BLaER1 treated with 17β-estradiol and CSF1 and Interleukin-3, amounts not matched to agents 10 nM and 100 nM (cell line): ENCODE data around the gene GPX7.

Experiments
- H3K27ac ChIP-seq, 11 experiments: shearing (Covaris generic); formaldehyde crosslinking; 2 replicates each; pipeline ENCODE4 v1.8.1; 2022
- H3K27me3 ChIP-seq, 11 experiments: shearing (Covaris generic); formaldehyde crosslinking; 2 replicates each; pipeline ENCODE4 v1.8.1; 2022
- H3K36me3 ChIP-seq, 11 experiments: shearing (Covaris generic); formaldehyde crosslinking; 2 replicates each; pipeline ENCODE4 v1.8.1; 2022
- H3K4me1 ChIP-seq, 10 experiments: shearing (Covaris generic); formaldehyde crosslinking; 2 replicates each; pipeline ENCODE4 v1.8.1; 2022
- H3K4me2 ChIP-seq, 11 experiments: shearing (Covaris generic); formaldehyde crosslinking; 2 replicates each; pipeline ENCODE4 v1.8.1; 2022
- H3K4me3 ChIP-seq, 10 experiments: shearing (Covaris generic); formaldehyde crosslinking; 2 replicates each; pipeline ENCODE4 v1.8.1; 2022
- H3K9ac ChIP-seq, 11 experiments: shearing (Covaris generic); formaldehyde crosslinking; 2 replicates each; pipeline ENCODE4 v1.8.1; 2022
- H3K9me3 ChIP-seq, 11 experiments: shearing (Covaris generic); formaldehyde crosslinking; replicated peaks in 1 of 11; 2 replicates each; pipeline ENCODE4 v1.8.1; 2022
- H4K20me1 ChIP-seq, 11 experiments: shearing (Covaris generic); formaldehyde crosslinking; 2 replicates each; pipeline ENCODE4 v1.8.1; 2022
- Cebpa-rat ChIP-seq, 11 experiments: shearing (Covaris generic); IDR thresholded peaks; 2 replicates each; pipeline ENCODE4 v1.8.1; 2022

Gene GPX7

DNA sequence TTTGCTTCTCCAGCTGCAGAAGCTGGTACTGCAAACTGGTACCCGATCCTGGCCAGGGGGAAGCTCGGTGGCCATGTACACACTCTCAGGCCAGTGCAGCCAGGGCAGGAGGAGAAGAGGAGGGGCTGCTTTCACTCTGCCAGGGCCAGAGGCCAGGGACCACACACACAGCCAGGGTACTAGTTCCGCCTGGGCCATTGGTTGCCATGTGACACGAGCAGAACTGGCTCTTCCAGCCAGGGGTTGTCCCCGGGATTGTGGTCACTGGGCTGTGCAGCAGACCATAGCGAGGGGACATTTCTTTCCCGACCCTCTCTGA lies 27.1 kb downstream of the GPX7 start:
- H3K36me3 ChIP-seq = peaks cover 0 to 8% (median 1%) of the 10 kb centered on the region in 11 experiments; a peak in 10 of 22 replicates
- no peaks in the 10 kb centered on the region for H4K20me1 ChIP-seq
- H3K4me1 ChIP-seq = peaks cover 32 to 87% (median 73%) of the 10 kb centered on the region in 10 experiments
- H3K27ac ChIP-seq = peak overlapping the region in 7 of 11 experiments; percentile 7 to 55 (median 28); a peak in 12 of 22 replicates
- TF ChIP-seq Cebpa-rat (IDR thresholded peaks at IDR 0.05) = no peak
- H3K4me3 ChIP-seq = no peak overlapping the region; a peak in 1 of 20 replicates
- peak overlapping the region in 6 of 11 experiments; percentile 1 to 45 (median 26); a peak in 7 of 22 replicates for H3K9ac ChIP-seq
- H3K9me3 ChIP-seq = peaks cover 0 to 2% (median 1%) of the 10 kb centered on the region in 11 experiments; a peak in 12 of 22 replicates
- H3K27me3 ChIP-seq = peaks cover 0 to 24% (median 0%) of the 10 kb centered on the region in 11 experiments; a peak in 5 of 22 replicates
- H3K4me2 ChIP-seq = peak overlapping the region; percentile 22 to 87 (median 65)

DNA sequence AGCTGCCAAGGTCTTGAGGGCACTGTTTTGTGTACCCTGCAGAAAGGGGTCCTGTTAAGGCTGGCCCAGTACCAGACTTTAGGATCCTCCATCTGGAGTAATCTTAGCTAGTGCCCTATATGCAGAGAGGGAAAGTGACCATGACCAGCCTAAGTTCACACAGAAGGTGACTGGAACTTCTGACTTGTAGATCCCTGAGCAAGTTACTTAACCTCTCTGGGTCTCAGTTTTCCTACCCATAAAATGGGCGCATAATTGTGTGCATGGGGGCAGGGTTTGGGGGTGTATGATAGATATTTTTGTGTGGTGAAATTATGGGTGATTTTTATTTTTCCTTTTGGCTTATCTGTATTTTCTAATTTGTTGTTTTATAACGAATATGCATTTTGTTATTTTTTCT lies 27.5 kb downstream of the GPX7 start:
- peaks cover 32 to 90% (median 77%) of the 10 kb centered on the region in 10 experiments for H3K4me1 ChIP-seq
- peak overlapping the region in 4 of 11 experiments; percentile 12 to 45 (median 42); a peak in 7 of 22 replicates for H3K9ac ChIP-seq
- H3K4me2 ChIP-seq = peak overlapping the region; percentile 22 to 87 (median 65)
- no peak for TF ChIP-seq Cebpa-rat (IDR thresholded peaks at IDR 0.05)
- H3K9me3 ChIP-seq = no peaks in the 10 kb centered on the region
- H3K36me3 ChIP-seq = peaks cover 0 to 5% (median 0%) of the 10 kb centered on the region in 11 experiments; a peak in 6 of 22 replicates
- peaks cover 0 to 24% (median 0%) of the 10 kb centered on the region in 11 experiments; a peak in 5 of 22 replicates for H3K27me3 ChIP-seq
- H3K27ac ChIP-seq = peak overlapping the region in 6 of 11 experiments; percentile 7 to 55 (median 36); a peak in 10 of 22 replicates
- H4K20me1 ChIP-seq = no peaks in the 10 kb centered on the region
- H3K4me3 ChIP-seq = no peak overlapping the region

DNA sequence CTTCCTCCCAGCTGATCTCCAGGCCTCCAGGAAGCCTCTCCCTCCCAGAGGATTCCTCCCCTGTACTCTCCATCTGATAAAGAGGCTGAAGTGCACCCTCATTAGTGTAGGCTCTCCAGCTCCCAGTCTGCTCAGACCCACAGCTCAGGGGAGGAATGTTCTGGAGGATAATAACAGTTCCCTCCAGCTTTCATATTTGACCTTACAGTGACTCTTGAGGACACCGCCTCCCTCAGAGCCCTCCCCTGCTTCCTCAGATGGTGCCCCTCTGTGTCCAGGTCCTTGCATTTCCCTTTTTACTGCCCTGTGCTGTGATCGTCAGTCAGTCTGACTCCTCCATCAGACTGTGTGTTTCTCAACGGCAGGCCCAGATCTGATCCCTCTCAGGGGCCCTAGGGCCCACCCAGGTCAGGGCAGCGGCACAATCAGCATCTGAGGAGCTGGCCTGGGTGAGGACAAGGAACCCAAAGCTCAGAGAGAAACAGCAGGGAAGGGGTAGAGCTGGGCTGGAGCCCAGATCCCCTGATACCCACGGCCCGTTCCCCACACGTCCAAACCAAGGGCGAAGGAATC lies 29.7 kb downstream of the GPX7 start:
- H3K4me1 ChIP-seq = peaks cover 37 to 97% (median 91%) of the 10 kb centered on the region in 10 experiments

DNA sequence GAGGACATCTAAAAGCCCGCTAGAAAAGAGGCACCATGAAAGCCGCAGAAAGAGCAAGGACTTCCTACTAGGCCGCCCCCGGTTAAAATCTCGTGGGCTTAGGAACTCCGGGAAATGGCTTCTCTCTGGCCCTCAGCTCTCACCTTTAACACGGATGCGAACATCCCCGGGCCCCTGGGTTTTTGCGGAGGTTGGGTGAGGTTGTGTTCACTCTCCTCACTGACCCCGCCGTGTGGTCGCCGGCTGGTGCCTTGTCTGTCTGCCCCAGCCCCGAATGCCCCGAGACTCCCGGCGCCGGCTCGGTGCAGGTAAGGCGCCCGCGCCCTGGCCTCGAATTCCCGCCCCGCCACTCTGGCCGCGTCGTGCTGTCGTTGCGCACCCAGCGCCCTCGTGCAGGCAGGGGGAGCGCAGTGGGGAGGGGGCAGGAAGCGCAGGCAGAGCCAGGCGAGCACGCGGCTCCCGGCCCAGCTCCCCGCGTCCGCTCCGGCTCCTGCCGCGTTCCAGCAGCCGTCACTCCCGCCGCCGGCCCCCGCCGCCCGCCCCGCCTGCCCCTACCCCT lies 30.6 kb downstream of the GPX7 start, which contains the start of gene SHISAL2A:
SHISAL2A (plus strand) TSS at position 437 of the 559 bp plus-strand sequence. CDS start 326 bp downstream, outside the sequence.
- H3K9ac ChIP-seq = peak within 1 kb of the TSS; percentile 66 to 97 (median 89)
- H3K4me1 ChIP-seq = peaks cover 46 to 94% (median 89%) of the 10 kb centered on the region in 10 experiments
- H3K36me3 ChIP-seq = peaks cover 0 to 5% (median 0%) of the 10 kb centered on the region in 11 experiments; a peak in 3 of 22 replicates
- TF ChIP-seq Cebpa-rat (IDR thresholded peaks at IDR 0.05) = no peak
- H4K20me1 ChIP-seq = no peaks in the 10 kb centered on the region
- no peaks in the 10 kb centered on the region for H3K9me3 ChIP-seq
- peak within 1 kb of the TSS in 10 of 11 experiments; percentile 51 to 99 (median 96); a peak in 19 of 22 replicates for H3K27ac ChIP-seq
- H3K4me2 ChIP-seq = peak within 1 kb of the TSS; percentile 81 to 96 (median 93)
- peaks cover 0 to 24% (median 0%) of the 10 kb centered on the region in 11 experiments; a peak in 5 of 22 replicates for H3K27me3 ChIP-seq
- peak within 1 kb of the TSS; percentile 47 to 71 (median 63) for H3K4me3 ChIP-seq

More for the DNA sequence above, 29.7 kb downstream of the GPX7 start:
- H3K36me3 ChIP-seq = peaks cover 0 to 5% (median 0%) of the 10 kb centered on the region in 11 experiments; a peak in 3 of 22 replicates
- H4K20me1 ChIP-seq = no peaks in the 10 kb centered on the region
- peaks cover 0 to 24% (median 0%) of the 10 kb centered on the region in 11 experiments; a peak in 5 of 22 replicates for H3K27me3 ChIP-seq
- no peak for TF ChIP-seq Cebpa-rat (IDR thresholded peaks at IDR 0.05)
- H3K4me2 ChIP-seq = peak overlapping the region; percentile 81 to 96 (median 93)
- H3K27ac ChIP-seq = peak overlapping the region in 9 of 11 experiments; percentile 80 to 99 (median 97); a peak in 18 of 22 replicates
- H3K9ac ChIP-seq = peak overlapping the region in 9 of 11 experiments; percentile 67 to 97 (median 89); a peak in 17 of 22 replicates
- H3K9me3 ChIP-seq = no peaks in the 10 kb centered on the region
- peak overlapping the region in 7 of 10 experiments; percentile 59 to 71 (median 64); a peak in 13 of 20 replicates for H3K4me3 ChIP-seq

DNA sequence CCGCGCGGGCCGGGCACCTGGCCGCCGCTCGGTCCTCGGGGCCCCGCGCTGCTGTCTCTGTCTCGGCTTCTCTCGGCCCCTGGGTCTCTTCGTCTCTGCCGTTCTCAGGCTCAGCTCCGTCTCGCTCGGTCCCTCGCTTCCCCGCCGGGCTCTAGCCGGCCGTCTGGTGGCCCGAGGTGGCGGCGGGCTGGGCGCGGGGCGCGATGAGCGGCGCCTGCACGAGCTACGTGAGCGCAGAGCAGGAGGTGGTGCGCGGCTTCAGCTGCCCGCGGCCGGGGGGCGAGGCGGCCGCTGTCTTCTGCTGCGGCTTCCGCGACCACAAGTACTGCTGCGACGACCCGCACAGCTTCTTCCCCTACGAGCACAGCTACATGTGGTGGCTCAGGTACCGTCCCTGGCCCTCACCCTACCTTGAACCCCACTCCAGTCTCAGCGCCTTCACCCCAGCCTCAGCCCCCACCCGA lies 31.2 kb downstream of the GPX7 start:
- Histone ChIP-seq H3K9ac (peak overlapping the region; percentile 66 to 97 (median 89); a peak in 20 of 22 replicates), H3K27me3 (peaks cover 0 to 24% (median 0%) of the 10 kb centered on the region in 11 experiments; a peak in 5 of 22 replicates), H4K20me1 (no peaks in the 10 kb centered on the region), H3K9me3 (no peaks in the 10 kb centered on the region), H3K36me3 (peaks cover 0 to 5% (median 0%) of the 10 kb centered on the region in 11 experiments; a peak in 4 of 22 replicates), H3K4me2 (peak overlapping the region; percentile 81 to 96 (median 93)), H3K27ac (peak overlapping the region in 10 of 11 experiments; percentile 51 to 99 (median 96); a peak in 19 of 22 replicates), H3K4me3 (peak overlapping the region; percentile 47 to 71 (median 63)), H3K4me1 (peaks cover 49 to 94% (median 89%) of the 10 kb centered on the region in 10 experiments)
- no peak for TF ChIP-seq Cebpa-rat (IDR thresholded peaks at IDR 0.05)

DNA sequence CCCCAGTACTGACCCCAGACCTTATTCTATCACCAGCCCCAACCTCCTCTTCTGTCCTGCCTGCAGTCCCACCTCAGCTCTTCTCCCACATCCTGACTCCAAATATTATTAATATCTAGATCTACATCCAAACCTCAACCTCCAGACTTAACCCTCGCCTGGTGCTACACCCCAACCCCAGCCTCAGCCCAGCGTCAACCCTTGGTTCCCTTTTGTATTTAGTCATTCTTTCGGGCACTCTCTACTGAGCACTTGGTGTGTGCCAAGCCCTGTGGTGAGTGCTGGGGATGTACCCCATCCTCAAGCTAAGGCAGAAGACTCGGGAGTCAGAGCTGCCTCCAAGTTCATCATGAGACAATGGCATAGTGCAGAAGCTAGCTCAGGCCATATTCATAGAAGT lies 31.9 kb downstream of the GPX7 start:
- Histone ChIP-seq H4K20me1 (no peaks in the 10 kb centered on the region), H3K4me1 (peaks cover 47 to 94% (median 91%) of the 10 kb centered on the region in 10 experiments), H3K27ac (peak overlapping the region in 8 of 11 experiments; percentile 92 to 99 (median 98); a peak in 16 of 22 replicates), H3K27me3 (peaks cover 0 to 24% (median 0%) of the 10 kb centered on the region in 11 experiments; a peak in 5 of 22 replicates), H3K9me3 (peaks cover 0 to 6% (median 0%) of the 10 kb centered on the region in 11 experiments; a peak in 1 of 22 replicates), H3K4me3 (peak overlapping the region in 8 of 10 experiments; percentile 59 to 71 (median 64); a peak in 16 of 20 replicates), H3K36me3 (peaks cover 0 to 10% (median 0%) of the 10 kb centered on the region in 11 experiments; a peak in 4 of 22 replicates), H3K4me2 (peak overlapping the region in 10 of 11 experiments; percentile 81 to 96 (median 93); a peak in 19 of 22 replicates), H3K9ac (peak overlapping the region in 9 of 11 experiments; percentile 78 to 97 (median 89); a peak in 17 of 22 replicates)
- TF ChIP-seq Cebpa-rat (IDR thresholded peaks at IDR 0.05) = no peak

DNA sequence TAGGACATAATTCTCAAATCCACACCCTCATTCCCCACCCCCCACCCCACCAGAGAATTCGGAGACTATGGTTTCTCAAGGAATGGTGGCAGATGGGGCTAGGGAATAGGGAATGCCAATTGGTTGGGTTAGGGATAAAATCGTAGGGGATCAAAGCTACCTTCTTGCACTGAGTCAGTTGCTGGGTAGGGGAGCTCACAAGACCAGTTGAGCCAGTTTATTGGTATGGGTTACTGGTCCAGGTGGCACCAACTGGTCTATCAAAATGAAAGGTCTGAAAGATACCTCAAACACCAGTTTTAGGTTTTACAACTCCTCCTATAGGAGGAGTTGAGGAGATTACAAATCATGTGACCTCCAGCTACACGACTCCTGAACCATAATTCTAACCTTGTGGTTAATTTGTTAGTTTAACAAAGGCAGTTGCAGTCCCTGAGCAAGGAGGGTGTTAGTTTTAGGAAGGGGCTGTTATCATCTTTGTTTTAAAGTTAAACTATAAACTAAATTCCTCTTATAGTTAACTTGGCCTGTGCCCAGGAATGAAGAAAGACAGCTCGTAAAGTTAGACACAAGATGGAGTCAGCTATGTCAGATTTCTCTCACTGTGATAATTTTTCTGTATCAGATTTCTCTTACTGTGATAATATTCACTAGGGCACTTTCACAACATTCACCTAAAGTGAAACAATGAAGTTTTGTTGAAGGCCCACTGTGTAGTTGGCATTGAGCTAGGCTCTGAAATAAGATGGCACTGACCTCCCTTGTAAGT lies 33.3 kb downstream of the GPX7 start:
- peak overlapping the region in 8 of 11 experiments; percentile 44 to 97 (median 66); a peak in 14 of 22 replicates for H3K9ac ChIP-seq
- H3K4me2 ChIP-seq = peak overlapping the region in 10 of 11 experiments; percentile 14 to 96 (median 86); a peak in 18 of 22 replicates
- TF ChIP-seq Cebpa-rat (IDR thresholded peaks at IDR 0.05) = no peak
- H3K36me3 ChIP-seq = peaks cover 0 to 16% (median 8%) of the 10 kb centered on the region in 11 experiments; a peak in 7 of 22 replicates
- H3K4me3 ChIP-seq = peak overlapping the region in 2 of 10 experiments; percentile 9 to 10; a peak in 2 of 20 replicates
- H3K27me3 ChIP-seq = peaks cover 0 to 24% (median 0%) of the 10 kb centered on the region in 11 experiments; a peak in 5 of 22 replicates
- peaks cover 42 to 95% (median 93%) of the 10 kb centered on the region in 10 experiments for H3K4me1 ChIP-seq
- peaks cover 0 to 18% (median 0%) of the 10 kb centered on the region in 11 experiments; a peak in 1 of 22 replicates for H3K9me3 ChIP-seq
- H3K27ac ChIP-seq = peak overlapping the region in 9 of 11 experiments; percentile 87 to 99 (median 97); a peak in 18 of 22 replicates
- no peaks in the 10 kb centered on the region for H4K20me1 ChIP-seq
